GM21367 (cell line): Measurements from ENCODE around the gene TMEM207.
"Not testable (repeated sequence)": the region's sequence is repeated elsewhere in the genome, so short reads cannot be mapped to it uniquely, and the experiment has no call there.

Source experiments
- ATAC-seq: cut with Tn5 transposase; IDR thresholded peaks from one replicate; pipeline ENCODE4 v1.9.1; 2021; ENCODE audit not compliant: unreplicated experiment

The TMEM207 gene

DNA sequence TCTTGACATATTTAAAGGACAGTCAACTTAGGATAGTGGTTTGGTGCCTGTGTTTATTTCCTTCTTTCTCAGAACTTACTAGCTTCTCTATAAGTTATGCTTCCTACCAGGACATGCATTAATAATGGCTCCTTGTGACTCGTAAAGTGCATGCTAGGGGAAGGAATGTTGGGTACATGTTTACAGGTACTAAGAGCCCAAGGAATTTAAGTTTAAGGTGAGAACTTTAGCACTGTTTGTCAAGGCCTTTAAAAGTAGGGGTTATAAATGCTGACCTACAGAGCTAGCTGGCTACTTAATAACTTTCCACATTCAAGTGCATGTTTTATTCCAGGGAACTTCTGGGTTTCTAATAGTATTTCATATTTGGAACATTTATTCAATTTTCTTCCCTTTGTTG, at the start of gene TMEM207:
Gene TMEM207 (minus strand): TSS at position 101 of the 400 bp plus-strand sequence. CDS start 92 bp downstream, at position 9.
- no peak for ATAC-seq

DNA sequence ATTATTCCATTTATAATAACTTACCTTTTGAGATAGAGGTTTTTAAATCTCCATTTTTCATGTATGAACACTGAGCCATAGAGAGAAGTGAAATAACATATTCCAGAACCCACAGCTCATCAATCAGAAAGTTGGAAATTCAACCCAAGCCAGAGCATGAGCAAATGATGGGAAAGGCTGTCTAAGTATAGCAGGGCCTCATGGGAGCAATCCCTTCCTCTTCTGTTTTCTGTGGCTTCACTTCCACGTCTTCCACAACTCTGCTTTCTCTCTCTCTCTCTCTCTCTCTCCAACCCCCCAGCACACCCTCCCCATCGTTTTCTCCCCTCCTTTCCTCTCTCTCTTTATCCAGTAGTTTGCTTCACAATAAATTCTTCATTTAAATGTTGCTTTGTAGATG, 49.4 kb upstream of the TMEM207 start:
- no peak for ATAC-seq

DNA sequence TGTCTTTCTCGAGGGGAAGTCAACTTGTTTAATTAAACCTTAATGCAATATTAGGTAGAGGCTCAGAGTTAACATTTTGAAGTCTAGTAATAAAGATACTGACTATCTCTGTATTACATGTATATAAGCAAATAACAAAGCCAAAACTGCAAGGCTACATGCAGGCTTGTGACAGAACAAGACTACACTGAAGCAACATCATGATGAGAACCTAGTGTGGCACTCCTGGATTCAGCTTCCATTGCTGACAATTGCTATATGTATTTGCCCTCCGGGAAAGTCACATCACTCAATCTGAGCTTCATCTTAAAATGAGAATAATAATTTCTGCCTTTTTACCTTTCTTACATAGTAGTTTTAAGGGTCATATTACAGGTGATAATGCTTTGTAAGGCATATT, 48.6 kb upstream of the TMEM207 start:
- no peak for ATAC-seq

- ATAC-seq: no peak
Observed at GRCh38 chr3:190497811-190498210, 48.1 kb upstream of the TMEM207 start.

DNA sequence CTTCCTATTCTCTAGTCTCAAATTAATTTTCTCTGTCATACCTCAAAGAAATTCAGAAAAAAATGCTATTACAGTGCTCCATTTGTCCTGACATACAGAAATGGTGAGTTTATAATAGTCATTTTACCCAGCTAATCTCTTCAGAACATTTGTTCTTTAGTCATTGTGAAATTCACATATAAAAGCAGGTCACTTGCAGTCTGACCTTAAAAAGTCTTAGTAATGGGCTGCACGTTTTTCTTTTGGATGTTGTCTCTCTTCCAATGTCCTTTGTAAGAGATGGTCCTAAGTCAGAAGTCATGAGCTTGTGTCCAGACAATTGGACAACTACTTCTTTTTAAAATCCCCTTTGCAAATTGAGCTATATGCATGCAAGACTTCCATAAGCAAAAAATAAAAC, 47.2 kb upstream of the TMEM207 start:
- ATAC-seq: no peak

GRCh38 chr3:190495796-190496195, 46.1 kb upstream of the TMEM207 start:
- no peak for ATAC-seq

GRCh38 chr3:190495354-190495753, 45.7 kb upstream of the TMEM207 start:
- no peak for ATAC-seq

DNA sequence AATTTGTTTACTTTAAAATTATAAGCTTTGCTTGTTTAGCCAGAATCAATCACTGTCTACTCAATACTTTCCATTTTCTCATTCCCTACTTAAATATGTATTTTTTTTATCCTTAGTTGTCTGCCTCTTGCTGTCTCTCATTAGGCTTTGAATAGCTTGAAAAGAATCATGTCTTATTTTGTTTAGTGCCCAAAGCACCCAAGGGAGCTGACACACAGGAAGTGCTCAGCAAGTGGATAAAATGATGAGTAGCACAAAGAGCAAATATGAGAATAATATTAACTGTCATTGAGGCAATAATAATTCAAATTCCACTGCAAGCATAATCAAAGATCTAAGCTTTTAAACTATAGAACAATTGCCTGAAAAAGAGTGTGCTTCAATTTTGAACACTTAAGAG, 45.2 kb upstream of the TMEM207 start:
- ATAC-seq: no peak

- ATAC-seq: no peak
Observed at GRCh38 chr3:190492966-190493365, 43.3 kb upstream of the TMEM207 start.

- no peak for ATAC-seq
Observed at GRCh38 chr3:190492129-190492528, 42.4 kb upstream of the TMEM207 start.

- no peak for ATAC-seq
Observed at GRCh38 chr3:190491533-190492054, 41.9 kb upstream of the TMEM207 start.

- ATAC-seq: no peak
Observed at GRCh38 chr3:190486908-190487607, 37.4 kb upstream of the TMEM207 start.

- ATAC-seq: no peak
Observed at GRCh38 chr3:190486533-190486864, 36.8 kb upstream of the TMEM207 start.

- ATAC-seq: no peak
Observed at GRCh38 chr3:190485830-190486532, 36.3 kb upstream of the TMEM207 start.

GRCh38 chr3:190481779-190482178, 32.1 kb upstream of the TMEM207 start:
- ATAC-seq: no peak

DNA sequence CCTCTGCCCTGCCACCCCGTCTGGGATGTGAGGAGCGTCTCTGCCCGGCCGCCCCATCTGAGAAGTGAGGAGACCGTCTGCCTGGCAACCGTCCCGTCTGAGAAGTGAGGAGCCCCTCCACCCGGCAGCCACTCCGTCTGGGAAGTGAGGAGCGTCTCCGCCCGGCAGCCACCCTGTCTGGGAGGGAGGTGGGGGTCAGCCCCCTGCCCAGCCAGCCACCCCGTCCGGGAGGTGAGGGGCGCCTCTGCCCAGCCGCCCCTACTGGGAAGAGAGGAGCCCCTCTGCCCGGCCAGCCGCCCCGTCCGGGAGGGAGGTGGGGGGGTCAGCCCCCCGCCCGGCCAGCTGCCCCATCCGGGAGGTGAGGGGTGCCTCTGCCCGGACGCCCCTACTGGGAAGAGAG, 23.6 kb upstream of the TMEM207 start:
- not testable (repeated sequence) for ATAC-seq

GRCh38 chr3:190467922-190468321, 18.2 kb upstream of the TMEM207 start:
- ATAC-seq: no peak

GRCh38 chr3:190458040-190458439, 8.3 kb upstream of the TMEM207 start:
- ATAC-seq: no peak

- ATAC-seq: no peak
Observed at GRCh38 chr3:190456770-190457169, 7.1 kb upstream of the TMEM207 start.

DNA sequence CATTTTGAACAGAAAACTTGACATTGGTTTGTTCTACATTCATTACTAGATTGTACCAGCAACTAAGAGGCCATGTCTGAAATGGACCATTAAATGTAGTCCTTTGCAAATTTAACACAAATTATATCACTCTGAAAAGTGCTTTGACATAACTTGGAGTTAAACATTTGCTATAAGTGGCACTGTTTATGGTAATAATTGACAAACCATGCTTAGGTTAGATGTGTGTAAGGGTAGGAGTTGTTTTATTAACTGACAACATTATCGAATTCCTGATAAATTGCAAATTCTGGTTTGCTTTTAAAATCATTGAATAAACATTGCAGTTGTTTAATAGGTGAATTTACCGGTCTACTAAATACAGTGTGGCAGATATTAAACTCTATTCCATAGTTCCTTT, 6.1 kb upstream of the TMEM207 start:
- no peak for ATAC-seq

GRCh38 chr3:190448256-190448655, 1.4 kb downstream of the TMEM207 start:
- no peak for ATAC-seq

DNA sequence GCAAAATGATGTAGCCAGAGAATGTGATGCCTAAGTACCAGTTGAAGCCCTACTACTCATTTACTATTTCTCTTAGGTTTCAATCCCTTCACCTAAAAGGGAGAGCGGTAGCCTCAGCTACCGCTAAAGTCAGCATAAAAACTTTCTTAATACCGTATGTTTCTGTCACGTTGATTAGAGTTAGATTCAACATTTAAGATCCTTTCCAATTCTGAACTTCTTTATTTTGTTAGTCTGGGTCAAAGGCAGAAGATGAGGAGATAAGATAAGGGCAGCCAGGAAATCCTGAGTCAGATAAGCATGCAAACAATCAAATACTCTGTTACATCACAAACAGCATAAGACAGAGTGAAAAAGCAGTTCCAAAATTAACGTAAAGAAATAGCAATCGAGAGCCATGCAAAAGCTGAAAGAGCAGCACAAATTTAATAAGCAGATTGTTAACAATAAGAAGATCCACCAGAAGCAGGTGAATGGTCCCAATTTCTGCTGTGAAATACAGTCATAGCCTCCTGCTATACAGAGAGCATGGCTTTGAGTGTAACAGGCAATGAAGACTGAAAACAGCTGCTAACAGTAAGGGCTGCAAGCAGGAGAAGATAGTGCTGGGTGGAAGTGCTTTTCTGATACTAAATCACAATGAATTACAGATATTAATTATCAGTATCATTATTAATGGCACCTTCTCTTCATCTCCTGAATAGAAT, 3.0 kb downstream of the TMEM207 start:
- ATAC-seq: no peak
